ENCODE results near the gene HRH3.

HRH3 gene

GRCh38 chr20:62177307-62177706 lies 42.8 kb downstream of the HRH3 start:
- no peak overlapping the region for H3K4me3 ChIP-seq (ENCODE audit: low read depth, low read length)
- DNase-seq (ENCODE audit: low read depth), result no peak
- TF ChIP-seq CTCF (IDR thresholded peaks at IDR 0.05; ENCODE audit: low read depth, low read length) (no peak), POLR2A (IDR thresholded peaks at IDR 0.05; ENCODE audit: extremely low read depth, insufficient read length) (no peak), MYC (IDR thresholded peaks at IDR 0.05; ENCODE audit: low read depth, low read length) (no peak), MAX (IDR thresholded peaks at IDR 0.05; ENCODE audit: low read depth, low read length) (no peak)

DNA sequence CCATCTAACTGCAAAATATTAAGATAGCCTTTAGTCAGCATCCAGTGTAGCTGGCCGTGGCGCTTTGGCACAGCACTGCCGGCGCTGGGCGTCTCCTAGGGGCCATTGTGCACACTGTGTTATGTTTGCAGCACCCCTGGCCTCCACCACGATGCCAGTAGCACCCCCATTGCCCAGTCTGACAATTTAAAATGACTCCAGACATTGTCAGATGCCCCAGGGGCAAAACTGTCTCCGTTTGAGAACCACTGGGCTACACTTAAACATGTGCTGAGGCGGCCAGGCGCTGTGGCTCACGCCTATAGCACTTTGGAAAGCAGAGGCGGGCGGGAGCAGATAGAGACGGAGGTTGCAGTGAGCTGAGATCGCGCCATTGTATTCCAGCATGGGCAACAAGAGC lies 43.2 kb downstream of the HRH3 start:
- DNase-seq (ENCODE audit: low read depth), result no peak
- H3K4me3 ChIP-seq (ENCODE audit: low read depth, low read length), result no peak overlapping the region
- TF ChIP-seq MAX (IDR thresholded peaks at IDR 0.05; ENCODE audit: low read depth, low read length) (no peak), CTCF (IDR thresholded peaks at IDR 0.05; ENCODE audit: low read depth, low read length) (no peak)

DNA sequence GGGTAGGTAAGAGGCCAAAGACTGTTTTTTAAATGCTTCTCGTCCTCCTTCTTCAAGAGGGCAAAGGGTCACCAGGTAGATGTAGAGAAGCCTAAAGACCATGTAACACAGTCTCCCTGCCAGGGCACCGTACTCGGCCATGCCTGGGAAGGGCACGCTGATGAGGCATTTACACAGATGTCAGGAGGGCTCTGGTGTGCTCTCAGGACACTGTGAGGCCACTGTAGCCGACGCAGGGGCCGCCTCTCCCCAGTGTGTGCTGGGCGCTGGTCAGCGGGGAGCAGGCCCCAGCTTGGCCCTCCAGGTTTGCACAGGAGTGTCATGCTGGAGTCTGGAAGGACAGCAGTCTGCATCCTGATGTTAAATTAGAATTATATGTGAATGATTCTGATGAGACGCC lies 44.4 kb downstream of the HRH3 start:
- DNase-seq (ENCODE audit: low read depth), result no peak
- H3K4me3 ChIP-seq (ENCODE audit: low read depth, low read length), result no peak overlapping the region
- TF ChIP-seq POLR2A (IDR thresholded peaks at IDR 0.05; ENCODE audit: extremely low read depth, insufficient read length), result no peak
- no peak for TF ChIP-seq MAX (IDR thresholded peaks at IDR 0.05; ENCODE audit: low read depth, low read length)
- TF ChIP-seq MYC (IDR thresholded peaks at IDR 0.05; ENCODE audit: low read depth, low read length), result no peak
- no peak for TF ChIP-seq CTCF (IDR thresholded peaks at IDR 0.05; ENCODE audit: low read depth, low read length)

GRCh38 chr20:62174870-62175624 lies 45.0 kb downstream of the HRH3 start:
- H3K4me3 ChIP-seq (ENCODE audit: low read depth, low read length), result no peak overlapping the region
- DNase-seq (ENCODE audit: low read depth), result no peak
- TF ChIP-seq CTCF (IDR thresholded peaks at IDR 0.05; ENCODE audit: low read depth, low read length), result no peak
- no peak for TF ChIP-seq POLR2A (IDR thresholded peaks at IDR 0.05; ENCODE audit: extremely low read depth, insufficient read length)
- TF ChIP-seq MYC (IDR thresholded peaks at IDR 0.05; ENCODE audit: low read depth, low read length), result no peak
- TF ChIP-seq MAX (IDR thresholded peaks at IDR 0.05; ENCODE audit: low read depth, low read length), result no peak

DNA sequence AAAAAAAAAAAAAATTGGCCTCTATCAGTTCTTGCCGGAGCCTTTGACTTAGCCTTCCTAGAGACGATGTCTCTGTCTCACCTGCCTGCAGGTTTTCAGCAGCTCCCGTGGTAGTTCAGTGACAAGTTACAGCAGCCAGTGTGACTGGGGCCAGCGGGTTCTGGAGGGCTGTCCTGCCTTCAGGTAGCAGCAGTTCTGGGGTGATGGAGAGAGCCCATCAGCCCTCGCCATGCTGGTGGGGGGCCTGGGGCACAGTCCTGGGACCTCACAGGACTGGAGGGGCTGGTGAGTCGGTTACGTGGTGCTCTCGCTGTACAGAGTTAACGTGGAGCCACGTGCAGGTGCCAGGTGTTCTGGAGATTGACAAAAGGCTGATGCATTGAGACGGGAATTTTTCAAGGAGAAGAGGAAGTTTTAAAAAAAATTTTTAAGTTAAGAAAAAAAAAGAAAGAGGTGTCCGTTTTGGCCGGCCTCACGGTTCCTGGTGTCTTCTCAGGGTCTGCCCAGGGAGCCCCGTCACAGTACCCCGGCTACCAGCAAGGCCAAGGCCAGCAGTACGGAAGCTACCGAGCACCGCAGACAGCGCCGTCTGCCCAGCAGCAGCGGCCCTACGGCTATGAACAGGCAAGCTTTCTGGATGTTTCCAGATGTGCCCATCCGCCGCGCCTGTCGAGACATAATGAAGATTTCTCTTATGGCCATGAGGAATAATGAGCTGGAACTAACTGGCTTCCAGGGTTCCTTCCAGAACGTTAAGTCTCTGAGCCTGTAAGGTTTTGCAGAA lies 45.9 kb downstream of the HRH3 start:
- DNase-seq (ENCODE audit: low read depth), result no peak
- TF ChIP-seq MAX (IDR thresholded peaks at IDR 0.05; ENCODE audit: low read depth, low read length) (no peak), CTCF (IDR thresholded peaks at IDR 0.05; ENCODE audit: low read depth, low read length) (no peak), MYC (IDR thresholded peaks at IDR 0.05; ENCODE audit: low read depth, low read length) (no peak)

More for the DNA sequence above, 45.9 kb downstream of the HRH3 start:
- H3K4me3 ChIP-seq (ENCODE audit: low read depth, low read length), result no peak overlapping the region
